H54 (cell line): Measurements from ENCODE around the gene BAHD1.

ENCODE experiments used
- DNase-seq: peaks from one replicate; pipeline ENCODE4 v3.0.0; 2011; ENCODE audit warnings: low spot score, mixed read lengths; ENCODE audit not compliant: insufficient read length
- FAIRE-seq: peaks from 3 replicates; lab custom pipeline; 2011; peaks lifted over from hg19 to GRCh38; lab: Jason Lieb, UNC
- POLR2A ChIP-seq: IDR thresholded peaks from 2 replicates; pipeline ENCODE4 v1.6.1; 2011; ENCODE audit warnings: low read depth, mild to moderate bottlenecking, low read length

BAHD1 gene

DNA sequence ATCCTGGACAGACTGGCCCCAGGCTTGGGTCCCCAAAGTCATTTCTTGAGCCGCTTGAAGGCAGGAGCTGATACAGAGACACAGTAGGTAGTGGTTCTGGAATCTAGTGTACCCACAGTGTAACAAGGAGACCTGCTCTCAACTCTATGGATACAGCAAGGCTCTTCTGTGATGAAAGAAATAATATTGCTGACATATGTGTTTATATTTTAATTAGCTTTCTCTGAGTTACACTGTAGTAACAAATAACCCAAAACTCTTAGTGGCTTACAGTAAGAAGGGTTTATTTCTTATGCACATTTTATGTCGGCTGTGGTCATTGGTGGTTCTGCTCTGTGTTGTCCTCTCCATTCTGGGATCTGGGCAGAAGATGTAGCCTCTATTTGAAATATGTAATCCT is 75.6 kb downstream of the BAHD1 start:
- TF ChIP-seq POLR2A, result no peak
- DNase-seq (no peak), FAIRE-seq (no peak)
